IMR-90 (cell line): ENCODE data around the gene OSTM1. TPM values are rescaled to one million over a fixed set of nuclear protein-coding genes. Genes with fewer than 3 reads are reported as not detected.

Experiments used
- ATAC-seq: fragments of 200-7000 bp; cut with Tn5 transposase; 2 replicates; pipeline ENCODE4 v1.9.1; 2020; ENCODE audit warnings: low read depth, mild to moderate bottlenecking, moderate library complexity
- BruUV-seq: library from RNA; stranded (reverse); fragments of 400-500 nt; replicated peaks from 2 replicates; lab custom pipeline; 2021; lab: Mats Ljungman, UMichigan
- CTCF ChIA-PET: fragments of 300-600 bp; formaldehyde crosslinking; extraction: SDS; loops from one replicate; lab custom pipeline; 2021; ENCODE audit warnings: antibody characterized with exemption; lab: Yijun Ruan, JAX
- POLR2A ChIA-PET: fragments of 300-600 bp; sonication (Branson Sonifier 250); formaldehyde crosslinking; loops from one replicate; lab custom pipeline; 2022; ENCODE audit warnings: antibody characterized with exemption; ENCODE audit not compliant: unreplicated experiment; lab: Charles Lee
- DNase-seq: peaks from one replicate; pipeline ENCODE4 v3.0.0; 2013
- H2AFZ ChIP-seq: replicated peaks from 2 replicates; pipeline ENCODE3; 2013; ENCODE audit warnings: low read length, mild to moderate bottlenecking; ENCODE audit not compliant: poor library complexity
- H2AK5ac ChIP-seq: 2 replicates; pipeline ENCODE4 v1.6.1; 2013; ENCODE audit warnings: low read depth, low read length, inconsistent platforms
- H2AK9ac ChIP-seq: replicated peaks from 2 replicates; pipeline ENCODE3; 2013; ENCODE audit warnings: mild to moderate bottlenecking, low read depth, low read length, moderate library complexity; ENCODE audit not compliant: poor library complexity
- H2BK120ac ChIP-seq: 2 replicates; pipeline ENCODE4 v1.6.1; 2013; ENCODE audit warnings: low read depth, low read length, inconsistent platforms
- H2BK15ac ChIP-seq: 3 replicates; pipeline ENCODE4 v1.6.1; 2013; ENCODE audit warnings: low read depth, low read length, inconsistent platforms
- H2BK20ac ChIP-seq: 2 replicates; pipeline ENCODE4 v1.6.1; 2013; ENCODE audit warnings: low read depth, mild to moderate bottlenecking, inconsistent platforms, low read length, moderate library complexity
- H2BK5ac ChIP-seq: 2 replicates; pipeline ENCODE4 v1.6.1; 2013; ENCODE audit warnings: mild to moderate bottlenecking, low read depth, low read length, inconsistent platforms; ENCODE audit not compliant: poor library complexity, severe bottlenecking
- H3K14ac ChIP-seq: replicated peaks from 2 replicates; pipeline ENCODE4 v1.6.1; 2013; ENCODE audit warnings: low read depth, low read length, inconsistent platforms
- H3K18ac ChIP-seq: 2 replicates; pipeline ENCODE4 v1.6.1; 2013; ENCODE audit warnings: low read depth, low read length, control low read depth
- H3K23ac ChIP-seq: 2 replicates; pipeline ENCODE4 v1.6.1; 2013; ENCODE audit warnings: low read depth, low read length, inconsistent platforms
- H3K27ac ChIP-seq: 2 replicates; pipeline ENCODE4 v1.5.1; 2013; ENCODE audit warnings: mild to moderate bottlenecking, control low read depth, low read length; ENCODE audit not compliant: insufficient read depth
- H3K27me3 ChIP-seq: 2 replicates; pipeline ENCODE4 v1.6.1; 2013; ENCODE audit warnings: low read length; ENCODE audit not compliant: control insufficient read depth, insufficient read depth
- H3K36me3 ChIP-seq: 2 replicates; pipeline ENCODE4 v1.6.1; 2013; ENCODE audit warnings: low read length, mixed read lengths; ENCODE audit not compliant: control insufficient read depth, insufficient read depth
- H3K4ac ChIP-seq: 2 replicates; pipeline ENCODE4 v1.6.1; 2013; ENCODE audit warnings: low read depth, low read length, inconsistent platforms
- H3K4me1 ChIP-seq: 2 replicates; pipeline ENCODE4 v1.6.1; 2013; ENCODE audit warnings: low read length, mixed read lengths; ENCODE audit not compliant: control insufficient read depth, insufficient read depth
- H3K4me2 ChIP-seq: 2 replicates; pipeline ENCODE4 v1.6.1; 2013; ENCODE audit warnings: low read depth, mild to moderate bottlenecking, control low read depth, low read length, moderate library complexity
- H3K4me3 ChIP-seq: 2 replicates; pipeline ENCODE4 v1.5.1; 2013; ENCODE audit warnings: low read depth, mild to moderate bottlenecking, control low read depth, low read length, moderate library complexity; ENCODE audit not compliant: insufficient read depth
- H3K56ac ChIP-seq: 2 replicates; pipeline ENCODE4 v1.6.1; 2013; ENCODE audit warnings: low read length, inconsistent platforms; ENCODE audit not compliant: insufficient read depth; ENCODE audit errors: extremely low read depth
- H3K79me1 ChIP-seq, 2 experiments: 2 replicates each; pipeline ENCODE4 v1.6.1; 2013; ENCODE audit warnings: low read length in 2 of 2, inconsistent platforms in 1 of 2, low read depth in 1 of 2
- H3K9ac ChIP-seq: 2 replicates; pipeline ENCODE4 v1.6.1; 2013; ENCODE audit warnings: low read depth, low read length, control low read depth
- H3K9me1 ChIP-seq: 2 replicates; pipeline ENCODE4 v1.6.1; 2013; ENCODE audit warnings: low read length, inconsistent platforms; ENCODE audit not compliant: insufficient read depth
- H3K9me3 ChIP-seq: 2 replicates; pipeline ENCODE4 v1.6.1; 2013; ENCODE audit warnings: low read length; ENCODE audit not compliant: control insufficient read depth, insufficient read depth
- H4K20me1 ChIP-seq: 2 replicates; pipeline ENCODE4 v1.6.1; 2013; ENCODE audit warnings: low read length, inconsistent platforms; ENCODE audit not compliant: insufficient read depth
- H4K5ac ChIP-seq: 2 replicates; pipeline ENCODE4 v1.6.1; 2013; ENCODE audit warnings: mild to moderate bottlenecking, low read depth, low read length, control low read depth
- H4K8ac ChIP-seq, 2 experiments: 2 replicates each; pipeline ENCODE4 v1.6.1; 2013; ENCODE audit warnings: low read depth in 2 of 2, low read length in 2 of 2, control low read depth in 1 of 2, inconsistent platforms in 1 of 2
- H4K91ac ChIP-seq: 2 replicates; pipeline ENCODE4 v1.6.1; 2013; ENCODE audit warnings: low read depth, low read length, inconsistent platforms; ENCODE audit not compliant: insufficient read depth
- CEBPB ChIP-seq: IDR thresholded peaks from 2 replicates; pipeline ENCODE4 v1.6.1; 2012; ENCODE audit warnings: low read depth, low read length, improper control_type of control experiment
- CHD1 ChIP-seq: IDR thresholded peaks from 2 replicates; pipeline ENCODE4 v1.6.1; 2012; ENCODE audit warnings: low read depth, low read length, improper control_type of control experiment
- CTCF ChIP-seq: conservative IDR thresholded peaks from 2 replicates; pipeline ENCODE4 v1.5.1; 2012; ENCODE audit warnings: mild to moderate bottlenecking, low read depth, low read length, improper control_type of control experiment
- ELK1 ChIP-seq: fragments of 150-350 bp; IDR thresholded peaks from 2 replicates; pipeline ENCODE4 v1.6.1; 2016; ENCODE audit warnings: low read depth, mild to moderate bottlenecking, low read length, moderate library complexity, borderline replicate concordance
- MAFK ChIP-seq: IDR thresholded peaks from 2 replicates; pipeline ENCODE4 v1.6.1; 2012; ENCODE audit warnings: low read depth, low read length, improper control_type of control experiment
- MAZ ChIP-seq: IDR thresholded peaks from 2 replicates; pipeline ENCODE4 v1.6.1; 2012; ENCODE audit warnings: low read depth, mild to moderate bottlenecking, low read length, improper control_type of control experiment, moderate library complexity, borderline replicate concordance
- POLR2A ChIP-seq: IDR thresholded peaks from 2 replicates; pipeline ENCODE4 v1.6.1; 2012; ENCODE audit warnings: mild to moderate bottlenecking, low read depth, low read length
- RAD21 ChIP-seq: IDR thresholded peaks from 2 replicates; pipeline ENCODE4 v1.6.1; 2012; ENCODE audit warnings: low read length, improper control_type of control experiment
- RFX5 ChIP-seq: IDR thresholded peaks from 2 replicates; pipeline ENCODE4 v1.8.0; 2012; ENCODE audit warnings: low read depth, mild to moderate bottlenecking, low read length, moderate library complexity
- SMC3 ChIP-seq: fragments of 150-350 bp; IDR thresholded peaks from 2 replicates; pipeline ENCODE4 v1.6.1; 2016; ENCODE audit warnings: low read depth, mild to moderate bottlenecking, antibody characterized with exemption, low read length, moderate library complexity
- WGBS, 2 experiments: methylation state at CpG; one replicate each; pipeline versions ENCODE4 v1.1.5 to v1.1.7; 2013; ENCODE audit warnings: missing lambda C conversion rate in 2 of 2; ENCODE audit not compliant: insufficient read length in 1 of 2; ENCODE audit errors: extremely low coverage in 2 of 2; 5-methylcytosine and 5-hydroxymethylcytosine counted together
- dilution Hi-C: fragments of 300-500 bp; cut with HindIII; formaldehyde crosslinking; loops from one replicate; pipeline ENCODE4 v1.14.3; 2018; ENCODE audit warnings: low sequenced_read_pairs; ENCODE audit not compliant: unreplicated experiment
- in situ Hi-C: fragments of 300-500 bp; cut with MboI; formaldehyde crosslinking; loops from 3 replicates; pipeline ENCODE4 v1.14.3; 2019; ENCODE audit warnings: low sequenced_read_pairs, inconsistent platforms, mixed read lengths
- intact Hi-C: fragments of 100-400 bp; cut with micrococcal nuclease; formaldehyde crosslinking; loops from 2 replicates; pipeline ENCODE4 v1.10.0; 2022
- polyA plus RNA-seq, 3 experiments: library from polyadenylated mRNA; depleted of rRNA; stranded (reverse); fragments of >200 nt; gene quantifications; 2 replicates each; pipeline ENCODE4 v1.2.3, GENCODE V29; 2012; ENCODE audit warnings: low replicate concordance in 1 of 3
- total RNA-seq: library from RNA; depleted of rRNA; stranded (reverse); fragments of >200 nt; gene quantifications from 2 replicates; pipeline ENCODE4 v1.2.3, GENCODE V29; 2012

Gene OSTM1
- total and polyA plus RNA-seq, 2 of the 4 experiments (the other 2 are of a cell fraction) = 8.0 to 24.7 TPM

GRCh38 chr6:108068182-108068581 lies 6.4 kb downstream of the OSTM1 start:
- ATAC-seq (no peak), DNase-seq (no peak)
- H4K5ac ChIP-seq = no peak overlapping the region
- no peaks in the 10 kb centered on the region for H3K9me3 ChIP-seq
- no peak overlapping the region for H3K56ac ChIP-seq
- no peak overlapping the region for H3K23ac ChIP-seq
- H3K4me3 ChIP-seq = no peak overlapping the region
- H3K4me1 ChIP-seq = no peaks in the 10 kb centered on the region
- POLR2A ChIA-PET = no interaction called here
- no peak overlapping the region for H2BK120ac ChIP-seq
- CTCF ChIA-PET = no interaction called here
- H3K27me3 ChIP-seq = no peaks in the 10 kb centered on the region
- no peak overlapping the region for H4K8ac ChIP-seq
- H3K18ac ChIP-seq = no peak overlapping the region
- H2AK9ac ChIP-seq = no peak overlapping the region
- H3K36me3 ChIP-seq = no peaks in the 10 kb centered on the region
- H3K9ac ChIP-seq = no peak overlapping the region
- no peak overlapping the region for H3K4ac ChIP-seq
- in situ Hi-C loops = no loop called here
- H2AK5ac ChIP-seq = no peak overlapping the region
- no peaks in the 10 kb centered on the region for H4K20me1 ChIP-seq
- H3K79me1 ChIP-seq = peaks cover 9 to 12% of the 10 kb centered on the region in 2 experiments; a peak in 3 of 4 replicates
- intact Hi-C loops = no loop called here
- H3K14ac ChIP-seq = no peak overlapping the region
- H2AFZ ChIP-seq = no peak overlapping the region
- no peak overlapping the region for H2BK15ac ChIP-seq
- no peak overlapping the region for H4K91ac ChIP-seq
- no peak overlapping the region for H2BK20ac ChIP-seq
- no peak overlapping the region for H2BK5ac ChIP-seq
- no peak overlapping the region for H3K4me2 ChIP-seq
- dilution Hi-C loops = no loop called here
- no peaks in the 10 kb centered on the region for H3K9me1 ChIP-seq
- no peak for TF ChIP-seq MAZ
- TF ChIP-seq RAD21 = no peak
- no peak for TF ChIP-seq CEBPB
- no peak for TF ChIP-seq ELK1
- no peak for TF ChIP-seq CHD1
- TF ChIP-seq MAFK = no peak
- TF ChIP-seq RFX5 = no peak
- no peak for TF ChIP-seq CTCF
- TF ChIP-seq SMC3 = no peak
- TF ChIP-seq POLR2A = no peak
- BruUV-seq = no TSS peak
- 73% methylated on average over 2 of the region's 3 CpGs; no CpG with 5 or more reads in 1 of the 2 experiments for WGBS, 2 experiments
- H3K27ac ChIP-seq = no peak overlapping the region
